OCI-M1 (cell line): ENCODE results near the gene CRIM1.

Source experiments
- DNase-seq: peaks from one replicate; lab custom pipeline; 2025; lab: John Stamatoyannopoulos, UW

Gene CRIM1

GRCh38 chr2:36554531-36554930 lies 199.0 kb downstream of the CRIM1 start:
- no peak for DNase-seq

- no peak for DNase-seq
Measured at GRCh38 chr2:36555789-36556188, 200.2 kb downstream of the CRIM1 start.

GRCh38 chr2:36556842-36557241 lies 201.3 kb downstream of the CRIM1 start:
- no peak for DNase-seq

- no peak for DNase-seq
Measured at GRCh38 chr2:36559221-36559942, 203.8 kb downstream of the CRIM1 start.

- DNase-seq: no peak
Measured at GRCh38 chr2:36560726-36561125, 205.1 kb downstream of the CRIM1 start.

- no peak for DNase-seq
Measured at GRCh38 chr2:36561237-36561944, 205.8 kb downstream of the CRIM1 start.

GRCh38 chr2:36562240-36562639 lies 206.7 kb downstream of the CRIM1 start:
- no peak for DNase-seq

GRCh38 chr2:36562973-36563532 lies 207.5 kb downstream of the CRIM1 start:
- no peak for DNase-seq

- no peak for DNase-seq
Measured at GRCh38 chr2:36564377-36564930, 208.9 kb downstream of the CRIM1 start.

GRCh38 chr2:36565712-36566111 lies 210.1 kb downstream of the CRIM1 start:
- no peak for DNase-seq

GRCh38 chr2:36566887-36567286 lies 211.3 kb downstream of the CRIM1 start:
- no peak for DNase-seq

- DNase-seq: no peak
Measured at GRCh38 chr2:36567711-36568408, 212.3 kb downstream of the CRIM1 start.

GRCh38 chr2:36568516-36569246 lies 213.1 kb downstream of the CRIM1 start:
- DNase-seq: no peak

- no peak for DNase-seq
Measured at GRCh38 chr2:36569267-36569856, 213.8 kb downstream of the CRIM1 start.

GRCh38 chr2:36570416-36570815 lies 214.8 kb downstream of the CRIM1 start:
- no peak for DNase-seq

- no peak for DNase-seq
Measured at GRCh38 chr2:36572054-36572718, 216.6 kb downstream of the CRIM1 start.

GRCh38 chr2:36572719-36573059 lies 217.1 kb downstream of the CRIM1 start:
- no peak for DNase-seq

- no peak for DNase-seq
Measured at GRCh38 chr2:36573165-36573564, 217.6 kb downstream of the CRIM1 start.

GRCh38 chr2:36574560-36574959 lies 219.0 kb downstream of the CRIM1 start:
- DNase-seq: no peak

GRCh38 chr2:36577884-36578283 lies 222.3 kb downstream of the CRIM1 start:
- DNase-seq: no peak
